GM21360 (cell line): ENCODE measurements around the gene RBKS.

ENCODE experiments used
- ATAC-seq: cut with Tn5 transposase; IDR thresholded peaks from one replicate; pipeline ENCODE4 v1.9.1; 2021; ENCODE audit warnings: mild to moderate bottlenecking, moderate library complexity; ENCODE audit not compliant: unreplicated experiment

The RBKS gene

DNA sequence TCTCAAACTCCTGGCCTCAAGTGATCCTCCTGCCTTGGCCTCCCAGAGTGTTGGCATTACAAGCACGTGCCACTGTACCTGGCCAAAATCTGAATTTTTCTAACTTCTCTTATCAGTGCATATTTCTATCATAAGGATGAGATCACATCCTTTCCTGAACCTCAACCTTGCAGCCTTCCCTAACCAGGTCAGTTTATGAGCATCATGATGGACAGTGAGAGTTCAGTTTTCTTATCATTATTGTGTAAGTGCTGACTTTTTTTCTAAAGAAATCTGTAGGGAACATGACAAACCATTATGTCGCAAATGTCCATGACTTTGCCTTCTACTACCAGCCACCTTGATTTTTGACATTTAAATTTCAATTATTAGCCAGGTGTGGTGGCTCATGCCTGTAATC, 87.1 kb downstream of the RBKS start:
- no peak for ATAC-seq

DNA sequence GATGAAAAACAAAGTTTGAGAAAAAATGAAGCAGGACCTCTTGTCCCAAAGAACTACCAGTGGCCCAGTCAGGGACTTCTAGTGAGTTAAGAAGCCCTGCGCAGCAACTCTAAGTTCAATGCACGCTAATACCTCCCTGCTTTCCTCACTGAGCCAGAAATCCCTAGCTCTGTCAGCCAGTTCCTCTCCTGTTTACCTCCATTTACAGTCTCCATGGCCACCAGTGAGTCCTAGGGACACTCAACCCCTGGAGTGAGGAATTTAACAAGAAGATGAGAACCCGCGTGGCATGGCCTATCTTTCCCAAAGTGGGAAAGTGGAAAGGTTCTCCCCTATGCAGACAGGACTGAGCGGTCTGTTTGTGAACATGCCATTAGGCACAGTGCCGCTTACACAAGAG, 87.6 kb downstream of the RBKS start:
- ATAC-seq = no peak

GRCh38 chr2:27800856-27801255, 89.3 kb downstream of the RBKS start:
- ATAC-seq = no peak

GRCh38 chr2:27799646-27800010, 90.6 kb downstream of the RBKS start:
- ATAC-seq = no peak

DNA sequence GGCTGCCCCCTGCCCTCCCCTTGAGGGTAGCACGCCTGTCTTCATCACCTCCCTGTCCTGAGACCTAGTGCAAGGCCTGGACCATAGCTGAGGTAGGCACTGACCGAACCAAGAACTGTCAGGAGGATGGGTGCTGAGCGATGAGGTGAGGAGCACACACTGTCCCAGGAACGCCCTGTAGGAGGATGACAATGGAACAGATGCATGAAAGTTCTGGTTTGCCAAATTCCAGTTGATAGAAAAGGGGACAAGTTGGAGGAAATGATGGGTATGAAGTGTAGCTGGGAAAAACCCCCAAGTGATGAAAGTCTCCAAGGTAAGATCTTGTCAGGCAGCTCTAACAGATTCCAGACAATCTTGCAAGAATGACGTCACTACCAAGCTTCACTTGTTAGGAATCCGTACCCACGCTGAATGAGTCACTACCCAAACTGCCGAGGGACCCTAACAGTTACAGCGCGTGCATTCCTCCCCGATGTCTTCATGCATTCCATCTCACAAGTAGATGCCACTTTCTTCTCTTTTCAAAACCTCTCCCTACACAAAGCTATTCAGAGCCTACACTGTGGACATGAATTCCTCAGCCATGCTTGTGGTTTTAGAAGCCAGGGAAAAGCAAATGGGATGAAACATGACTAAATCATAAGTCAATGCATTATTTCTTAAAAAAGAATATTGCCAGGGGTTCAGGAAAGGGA, 91.1 kb downstream of the RBKS start:
- ATAC-seq = no peak

DNA sequence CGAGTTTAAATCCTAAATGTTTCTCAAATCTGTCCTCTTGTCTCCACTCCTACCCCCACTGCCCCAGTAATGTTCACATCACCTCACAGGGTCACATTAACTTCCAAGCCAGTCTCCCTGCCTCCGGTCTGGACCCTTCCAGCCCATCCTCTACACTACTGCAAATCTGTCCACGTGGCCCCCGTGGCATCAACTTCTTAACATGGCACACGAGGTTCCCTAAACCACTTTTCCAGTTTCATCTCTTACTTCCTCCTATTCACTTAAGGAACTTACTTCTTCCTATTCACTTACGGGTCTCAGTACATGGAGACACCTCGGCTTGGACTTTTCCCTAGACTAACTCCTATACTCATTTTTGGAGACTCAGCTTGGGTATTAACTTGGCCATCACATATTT, 91.7 kb downstream of the RBKS start:
- no peak for ATAC-seq

- ATAC-seq = no peak
Observed at GRCh38 chr2:27797841-27798240, 92.3 kb downstream of the RBKS start.

DNA sequence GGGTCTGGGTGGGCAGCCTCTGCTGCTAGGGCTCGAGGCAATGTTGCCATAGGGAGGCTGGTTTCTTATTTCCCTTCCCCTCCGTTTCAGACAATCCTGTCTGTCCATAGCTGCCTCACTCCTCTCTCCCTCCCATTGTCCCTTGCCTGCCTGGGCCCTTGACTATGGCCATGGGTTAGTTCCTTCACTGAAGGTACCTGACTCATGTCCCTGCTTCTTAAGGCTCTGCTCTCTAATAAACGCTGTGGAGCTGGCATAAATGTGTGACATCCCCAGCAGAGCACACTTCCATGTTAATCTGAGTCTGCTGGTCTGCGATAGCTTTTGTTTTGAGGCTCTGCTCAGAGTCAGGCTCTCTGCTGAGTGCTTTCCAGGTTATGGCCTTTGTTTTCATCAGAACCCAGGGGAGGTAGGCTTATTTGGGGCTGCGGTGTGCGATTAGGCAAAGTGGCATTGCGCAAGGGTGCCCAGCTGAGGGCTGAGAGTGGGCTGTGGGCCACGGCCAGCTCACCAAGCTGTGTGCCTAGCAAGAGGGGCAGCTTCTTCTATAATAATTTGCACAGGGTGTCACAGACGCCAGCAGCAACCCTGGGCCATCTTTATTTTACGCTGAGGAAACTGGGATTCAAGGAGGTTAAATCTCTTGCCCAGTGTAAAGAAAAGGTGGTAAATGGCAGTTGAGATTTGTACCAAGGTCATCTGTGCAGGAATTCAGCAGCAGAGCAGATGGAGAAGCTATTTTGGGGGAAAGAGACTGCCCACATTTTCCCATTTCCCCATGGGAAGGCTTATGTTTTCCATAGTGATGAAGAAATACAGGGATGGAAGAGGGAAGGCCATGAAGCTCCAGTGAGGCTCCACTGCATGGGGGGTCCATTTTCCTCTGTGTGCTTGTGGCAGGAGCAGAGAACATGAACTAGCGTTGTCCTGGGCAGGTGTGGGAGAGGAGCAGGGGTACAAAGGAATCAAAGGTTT, 93.1 kb downstream of the RBKS start:
- no peak for ATAC-seq

DNA sequence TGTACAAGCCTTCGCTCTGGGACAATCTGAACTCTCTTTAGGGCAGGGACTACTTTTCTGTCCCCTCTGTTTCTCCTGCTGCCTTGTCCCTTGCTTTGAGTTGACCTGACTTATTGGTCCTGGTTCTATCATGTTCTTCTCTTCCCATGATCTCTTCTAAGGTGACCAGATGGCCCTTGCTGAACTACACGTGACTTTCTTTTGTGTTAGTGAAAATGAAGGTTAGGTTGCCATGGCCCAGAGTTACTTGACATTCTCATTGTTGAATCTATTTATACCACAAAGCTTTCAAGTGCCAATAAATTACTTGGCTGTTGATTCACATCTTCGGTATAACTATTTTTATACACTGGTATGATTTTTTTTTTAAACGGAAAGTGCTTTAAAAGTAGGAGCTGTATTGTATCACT, 94.3 kb downstream of the RBKS start:
- no peak for ATAC-seq

GRCh38 chr2:27795093-27795834, 94.9 kb downstream of the RBKS start:
- ATAC-seq = no peak

DNA sequence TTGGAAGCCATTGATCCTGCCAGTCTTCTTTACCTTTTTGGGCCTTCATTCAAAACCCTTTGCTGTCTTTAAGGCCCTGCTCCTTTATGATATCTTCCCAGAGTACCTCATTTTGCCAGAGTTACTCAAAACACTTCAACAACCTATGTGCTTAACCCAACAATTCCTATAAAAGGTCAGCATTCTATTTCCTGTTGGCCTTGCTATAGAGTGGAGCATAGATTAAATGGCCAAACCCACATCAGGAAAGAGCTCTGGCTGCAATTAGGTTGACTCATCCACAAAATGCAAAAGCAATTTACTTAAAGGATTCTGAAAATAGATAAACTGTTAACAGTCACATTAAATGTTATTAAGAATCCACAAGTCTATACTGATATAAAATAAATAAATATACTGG, 97.4 kb downstream of the RBKS start:
- ATAC-seq = no peak

DNA sequence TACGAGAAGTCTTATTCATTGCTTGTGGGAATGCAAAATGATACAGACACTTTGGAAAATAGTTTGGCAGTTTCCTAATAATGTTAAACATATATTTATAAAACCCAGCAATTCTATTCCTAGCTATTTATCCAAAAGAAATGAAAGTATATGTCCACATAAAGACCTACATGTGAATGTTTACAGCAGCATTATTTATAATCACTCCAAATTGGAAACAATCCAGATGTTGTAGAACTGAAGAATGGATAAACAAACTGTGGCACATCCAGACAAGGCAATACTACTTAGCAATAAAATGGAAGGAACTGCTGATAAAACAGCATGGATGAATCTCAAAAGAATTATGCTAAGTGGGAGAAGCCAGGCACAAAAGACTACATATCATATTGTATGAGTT, 99.4 kb downstream of the RBKS start:
- ATAC-seq = no peak

GRCh38 chr2:27782701-27783100, 107.5 kb downstream of the RBKS start:
- no peak for ATAC-seq

DNA sequence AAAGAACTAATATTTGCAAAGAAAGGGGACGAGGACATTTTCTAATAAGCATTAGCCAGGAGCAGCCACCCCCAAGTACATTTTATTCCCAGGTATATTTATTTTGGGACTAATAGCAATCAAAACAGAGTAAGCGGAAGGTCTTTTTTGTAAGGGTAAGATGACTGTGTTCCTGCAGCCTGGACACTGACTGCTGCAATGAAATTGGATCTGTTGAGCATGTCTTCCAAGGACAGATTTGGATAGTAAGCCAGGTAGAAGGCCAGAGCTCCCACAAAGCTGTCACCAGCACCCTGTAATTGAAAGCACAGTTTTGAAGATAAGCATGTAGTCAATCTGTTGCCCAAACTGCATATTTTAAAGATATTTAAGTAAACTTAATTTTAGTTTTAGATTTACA, 108.7 kb downstream of the RBKS start:
- ATAC-seq = no peak

- no peak for ATAC-seq
Observed at GRCh38 chr2:27779417-27780055, 110.7 kb downstream of the RBKS start.

DNA sequence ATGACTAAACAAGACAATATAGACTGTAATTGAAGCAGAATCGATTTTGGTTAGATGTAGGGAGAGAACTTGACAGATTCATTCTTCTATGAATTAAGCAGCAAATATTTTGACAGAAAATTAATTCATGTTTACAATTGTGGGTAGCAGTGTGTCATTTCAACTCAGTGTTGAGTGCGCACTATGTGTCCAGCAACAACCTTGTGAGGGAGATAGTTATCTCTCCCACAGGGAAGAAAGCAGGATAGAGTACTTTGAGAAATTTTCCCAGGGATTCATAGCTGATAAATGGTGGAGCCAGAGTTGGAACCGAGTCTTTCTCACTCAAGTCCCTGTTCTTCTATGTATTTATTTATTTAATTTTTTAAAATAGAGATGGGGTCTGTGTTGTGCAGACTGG, 113.5 kb downstream of the RBKS start:
- ATAC-seq = no peak

DNA sequence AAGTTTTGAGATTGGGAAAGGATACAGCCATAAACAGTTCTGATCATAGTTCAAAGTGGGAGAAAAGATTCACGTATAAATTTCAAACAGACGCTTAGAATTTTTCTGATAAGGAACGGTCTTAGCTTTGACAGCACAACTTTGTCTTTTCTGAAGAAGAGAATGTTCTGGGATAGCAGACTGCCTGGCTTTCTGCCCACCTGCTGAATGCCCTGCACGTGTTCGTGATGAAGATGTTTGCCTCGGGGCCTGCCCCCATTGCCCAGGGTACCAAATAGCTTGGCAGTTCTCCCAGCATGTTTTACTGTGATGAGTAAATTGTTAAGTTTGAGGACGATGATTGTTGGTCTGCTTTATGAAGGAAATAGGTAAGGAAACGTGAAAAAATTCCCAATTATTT, 114.1 kb downstream of the RBKS start:
- no peak for ATAC-seq

DNA sequence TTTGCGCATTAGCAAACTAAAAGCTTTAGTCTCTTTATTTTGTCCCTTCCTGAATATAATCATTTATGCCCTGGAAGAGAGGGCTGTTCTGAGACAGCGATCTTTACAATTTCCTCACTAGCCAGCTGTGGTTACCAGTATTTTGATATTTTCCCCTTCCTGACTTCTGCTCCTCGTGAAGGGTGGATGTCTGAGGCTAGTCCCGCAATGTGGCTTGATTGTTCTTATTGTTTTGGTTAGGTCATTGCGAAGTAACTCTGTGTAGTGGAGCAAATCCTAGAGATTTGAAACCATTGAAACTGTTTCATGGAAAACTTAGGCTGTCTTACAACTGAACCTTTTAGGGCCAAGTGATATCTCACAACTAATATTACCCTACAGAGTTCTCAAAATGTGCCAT, 116.2 kb downstream of the RBKS start:
- no peak for ATAC-seq

GRCh38 chr2:27772804-27773203, 117.4 kb downstream of the RBKS start:
- no peak for ATAC-seq

DNA sequence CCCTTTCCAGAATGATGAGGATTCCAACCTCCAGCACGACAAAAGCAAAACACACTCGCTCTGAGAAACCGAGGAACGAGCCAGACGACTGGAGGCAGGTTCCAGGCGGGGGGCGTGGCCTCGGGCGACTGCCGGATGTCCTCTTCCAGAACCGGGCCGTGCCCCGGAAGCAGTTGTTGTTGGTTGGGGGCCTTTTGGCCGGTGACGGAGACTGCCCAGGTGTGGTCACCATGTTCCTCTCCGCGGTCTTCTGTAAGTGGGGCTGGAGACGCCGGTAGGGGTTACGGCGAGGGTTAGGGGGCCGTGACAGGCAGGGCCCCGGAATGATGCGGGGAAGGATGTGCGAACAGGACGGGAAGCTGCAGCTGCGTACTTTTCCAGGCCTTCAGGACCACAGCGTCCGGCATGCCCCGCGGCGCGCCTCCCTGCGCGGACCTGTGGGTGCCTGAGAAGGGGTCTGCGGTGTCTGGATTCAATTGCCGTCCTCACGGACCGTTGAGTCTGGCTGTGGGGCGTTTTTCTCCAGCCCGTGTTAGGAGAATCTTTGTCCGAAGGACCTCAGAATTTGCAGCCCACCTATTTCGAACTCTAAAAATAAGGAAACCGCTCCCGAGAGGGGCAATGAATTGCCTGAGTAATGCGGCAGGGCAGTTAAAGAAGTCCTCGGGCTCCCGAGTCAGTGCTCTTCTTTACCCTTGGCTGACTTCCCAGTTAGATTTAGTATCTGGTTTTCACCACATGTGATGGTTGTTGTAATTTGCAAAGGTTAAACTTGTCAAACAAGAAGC, 118.4 kb downstream of the RBKS start, which contains the start of gene MRPL33:
Gene MRPL33 (plus strand): TSS at position 172 of the 788 bp plus-strand sequence. CDS start 59 bp downstream, at position 231.
- ATAC-seq = peak; percentile 91
